NCI-H69 (cell line): Measurements from ENCODE around the gene ARHGDIA.

Experiments used
- DNase-seq: peaks from one replicate; lab custom pipeline; 2025; lab: John Stamatoyannopoulos, UW

Gene ARHGDIA

DNA sequence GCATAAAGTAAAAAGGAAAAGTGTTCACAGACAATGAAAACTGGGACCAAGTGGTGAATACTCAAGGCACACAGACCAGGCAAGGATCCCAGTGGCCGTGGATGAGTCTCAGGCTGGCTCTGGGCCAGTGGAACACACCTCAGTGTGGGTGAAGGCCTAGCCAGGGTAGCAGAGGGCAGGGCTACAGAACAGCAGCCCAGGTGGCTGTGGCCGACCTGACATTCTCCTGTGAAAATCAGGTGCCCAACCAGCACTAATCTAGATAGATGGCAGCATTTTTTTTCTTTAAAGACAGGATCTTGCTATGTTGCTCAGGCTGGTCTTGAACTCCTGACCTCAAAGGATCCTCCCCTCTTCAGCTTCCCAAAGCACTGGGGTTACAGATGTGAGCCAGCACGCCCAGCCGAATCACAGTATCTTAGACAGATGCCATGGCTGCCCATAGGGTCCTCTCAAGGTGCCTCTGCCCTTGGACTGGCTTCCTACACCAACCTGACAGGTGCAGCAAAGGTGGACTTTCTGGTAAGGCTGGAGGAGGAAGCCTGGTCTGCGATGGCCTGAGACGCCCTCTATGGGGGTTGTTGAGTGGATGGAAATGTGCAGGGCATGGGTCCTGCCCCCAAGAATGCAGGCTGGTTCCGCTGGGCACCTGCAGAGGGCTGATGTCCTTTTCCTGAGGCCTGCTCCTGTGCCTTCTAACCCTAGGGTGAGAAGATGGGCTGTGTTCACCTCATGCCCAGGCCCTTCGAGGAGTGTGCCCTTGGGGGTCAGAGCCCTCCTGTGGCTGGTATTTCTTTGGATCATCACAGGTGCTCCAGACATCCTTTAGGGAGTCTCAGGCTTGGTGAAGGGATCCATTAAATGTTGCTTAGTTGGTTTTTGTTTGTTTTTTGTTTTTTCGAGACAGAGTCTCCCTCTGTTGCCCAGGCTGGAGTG is 7.0 kb downstream of the ARHGDIA start:
- no peak for DNase-seq

DNA sequence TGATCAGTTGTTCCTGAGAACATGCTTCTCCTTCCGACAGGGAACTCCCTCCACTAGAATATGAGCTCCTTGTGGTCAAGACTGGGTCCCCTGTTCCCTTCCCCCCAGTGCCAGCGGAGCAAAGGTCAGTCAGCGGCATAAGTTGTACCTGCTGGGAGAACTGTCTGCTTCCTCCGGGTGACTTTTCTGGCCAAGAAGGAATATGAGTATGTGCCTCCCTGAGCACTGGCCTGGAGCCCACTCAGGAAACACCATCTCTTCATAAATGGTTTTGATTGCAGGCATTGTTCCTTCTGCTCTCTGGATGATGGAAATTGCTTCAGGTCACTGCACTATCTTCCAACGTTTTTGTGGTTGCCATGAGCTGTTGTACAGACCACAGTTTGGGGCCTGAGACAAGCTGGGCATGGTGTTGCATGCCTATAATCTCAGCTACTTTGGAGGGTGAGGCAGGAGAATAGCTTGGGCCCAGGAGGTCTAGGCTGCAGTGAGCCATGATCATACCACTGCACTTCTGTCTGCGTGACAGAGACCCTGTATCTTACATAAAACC is 7.9 kb downstream of the ARHGDIA start:
- DNase-seq: no peak

DNA sequence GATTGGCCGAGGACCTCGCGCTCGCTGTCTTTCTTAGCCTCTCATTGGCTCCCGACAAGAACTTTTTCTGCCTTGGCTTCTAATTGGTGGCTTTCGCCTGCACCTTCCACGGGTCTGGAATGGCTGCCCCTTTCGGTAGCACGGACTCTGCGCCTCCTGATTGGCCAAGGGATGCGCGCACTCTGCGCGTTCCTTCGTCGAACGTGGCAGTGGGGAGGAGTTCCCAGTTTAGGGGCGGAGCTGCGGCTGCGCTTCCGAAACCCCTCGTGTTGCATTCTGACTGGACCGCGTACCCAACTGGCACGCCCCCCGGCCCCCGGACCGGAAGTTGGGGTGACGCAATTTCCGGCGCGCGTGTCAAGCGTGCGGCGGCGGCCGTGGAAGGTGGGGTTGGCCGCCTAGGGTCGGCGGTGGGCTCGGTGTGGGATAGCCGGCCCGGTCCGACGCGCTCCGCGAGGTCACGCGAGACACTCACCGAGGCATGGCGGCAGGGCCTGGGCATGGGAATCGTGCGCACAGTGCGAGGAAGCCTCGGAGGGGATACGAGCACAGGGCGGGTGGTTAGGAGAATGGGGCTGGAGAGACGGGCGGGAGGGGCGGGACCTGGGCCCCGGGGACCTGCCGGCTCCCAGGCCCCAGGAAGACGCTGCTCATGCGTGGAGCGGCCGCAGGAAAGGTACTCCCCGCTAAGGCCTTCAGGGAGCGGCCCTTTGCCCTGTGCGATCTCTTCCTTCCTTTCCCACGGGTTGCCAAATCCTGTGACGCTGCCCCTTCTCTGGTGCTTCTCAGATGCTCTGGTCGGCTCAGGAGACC is 10.2 kb downstream of the ARHGDIA start:
- peak; percentile 100 for DNase-seq

DNA sequence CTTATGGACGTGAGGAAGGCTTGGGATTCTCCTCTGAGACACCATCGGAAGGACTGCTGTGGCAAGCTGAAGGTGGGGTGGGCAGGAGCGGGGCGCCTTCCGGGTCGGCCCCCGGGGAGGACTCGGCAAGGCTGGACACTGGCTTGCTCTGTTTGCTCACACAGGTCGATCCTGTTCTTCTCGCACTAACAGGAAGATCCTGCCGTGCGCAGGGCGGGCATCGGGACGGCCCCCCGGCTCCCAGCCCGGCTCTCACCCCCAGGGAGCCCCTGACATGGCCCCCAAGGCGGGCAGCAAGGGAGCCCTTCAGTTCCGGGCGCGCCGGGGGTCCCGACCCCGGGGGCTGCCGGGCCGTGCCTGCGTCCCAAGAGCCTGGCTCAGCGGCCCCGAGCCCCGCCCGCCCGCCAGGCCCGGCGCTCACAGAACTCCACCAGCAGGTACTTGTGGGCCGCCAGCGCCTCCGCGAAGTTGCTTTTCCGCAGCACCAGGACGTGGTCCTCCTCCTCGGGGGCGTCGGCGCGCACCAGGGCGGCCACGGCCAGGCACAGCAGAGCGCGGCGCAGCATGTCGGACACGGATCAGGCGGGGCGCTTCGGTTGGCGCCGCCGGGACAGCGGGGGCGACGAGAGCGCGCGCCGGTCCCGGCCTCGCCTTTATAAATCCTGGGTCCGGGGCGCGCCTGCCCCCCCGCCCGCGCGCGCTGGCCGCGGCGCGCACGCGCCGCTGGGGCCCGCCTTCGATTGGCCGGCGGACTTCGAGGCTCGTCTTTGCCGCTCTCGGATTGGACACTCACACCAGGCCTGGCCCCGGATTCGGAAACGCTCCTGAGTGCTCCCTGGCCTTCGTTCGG is 11.0 kb downstream of the ARHGDIA start, which contains the start of gene P4HB:
Gene P4HB (minus strand): TSS at position 630 of the 850 bp plus-strand sequence. CDS start 64 bp downstream, at position 566.
- DNase-seq: peak; percentile 63

DNA sequence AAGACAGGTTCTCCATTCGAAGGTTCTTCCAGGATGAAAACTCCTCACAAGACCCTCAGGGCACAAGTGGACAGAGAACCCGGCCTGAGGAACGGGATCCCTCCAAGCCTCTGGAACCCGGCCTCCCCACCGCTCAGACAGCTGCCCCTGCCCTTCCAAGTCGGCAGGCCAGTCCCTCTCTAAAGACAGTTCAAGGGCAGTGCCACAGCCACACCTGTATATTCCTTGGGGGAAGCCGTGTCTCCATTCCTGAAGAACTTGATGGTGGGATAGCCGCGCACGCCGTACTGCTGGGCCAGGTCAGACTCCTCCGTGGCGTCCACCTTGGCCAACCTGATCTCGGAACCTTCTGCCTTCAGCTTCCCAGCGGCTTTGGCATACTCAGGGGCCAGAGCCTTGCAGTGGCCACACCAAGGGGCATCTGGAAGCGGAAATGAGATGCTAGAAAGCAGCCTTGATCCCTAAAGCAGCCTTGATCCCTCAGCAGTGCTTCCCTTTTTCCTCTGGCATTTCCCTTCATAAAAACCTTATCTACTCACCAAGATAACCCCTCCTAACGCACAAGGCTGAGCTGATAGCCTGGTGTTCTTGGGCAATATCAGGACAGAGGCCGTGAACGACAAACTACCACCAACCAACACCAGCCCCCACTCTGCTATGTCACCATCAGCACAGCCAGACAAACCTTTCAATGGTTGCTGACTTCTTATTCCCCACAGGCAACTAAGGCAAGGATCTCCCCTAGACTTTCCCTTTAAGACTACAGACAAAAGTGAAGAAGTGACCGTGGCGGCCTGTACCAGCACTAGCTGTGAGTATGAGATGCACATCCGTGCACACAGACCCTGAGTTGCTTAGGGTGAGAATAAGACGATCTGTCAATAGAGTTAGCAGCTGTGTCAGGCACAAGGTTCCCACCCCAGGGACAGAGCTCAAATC is 11.9 kb downstream of the ARHGDIA start:
- peak; percentile 56 for DNase-seq

DNA sequence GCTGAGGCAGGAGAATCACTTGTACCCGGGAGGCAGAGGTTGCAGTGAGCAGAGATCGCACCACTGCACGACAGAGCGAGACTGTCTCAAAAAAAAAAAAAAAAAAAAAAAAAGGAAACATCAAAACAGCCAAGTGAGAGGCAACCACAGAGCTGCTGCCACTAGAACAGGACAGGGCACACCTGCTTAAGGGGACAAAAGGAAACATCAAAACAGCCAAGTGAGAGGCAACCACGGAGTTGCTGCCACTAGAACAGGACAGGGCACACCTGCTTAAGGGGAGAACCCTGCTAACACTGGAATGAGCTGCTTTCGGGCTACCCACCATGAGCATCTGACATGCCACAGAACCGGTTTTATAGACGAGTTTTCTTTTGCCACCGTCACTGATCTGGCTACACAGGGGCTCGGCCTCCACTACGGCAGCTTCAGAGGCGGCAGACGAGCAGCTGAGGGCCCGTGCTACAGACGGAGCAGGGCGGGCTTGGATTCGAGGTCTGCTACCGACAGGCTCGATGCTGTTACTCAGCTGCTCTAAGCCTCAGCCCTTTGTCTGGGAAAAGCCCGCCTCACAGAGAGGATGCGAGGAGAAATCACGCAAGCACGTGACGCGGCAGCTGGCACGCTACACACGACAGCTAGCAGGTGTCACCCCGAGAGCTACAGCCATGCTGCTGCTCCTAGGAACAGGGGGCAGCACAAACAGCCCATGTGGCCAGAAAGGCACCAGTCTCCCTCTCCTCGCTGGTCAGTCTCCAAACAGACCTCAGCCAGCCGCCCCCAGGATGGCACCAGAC is 12.8 kb downstream of the ARHGDIA start:
- DNase-seq: no peak

DNA sequence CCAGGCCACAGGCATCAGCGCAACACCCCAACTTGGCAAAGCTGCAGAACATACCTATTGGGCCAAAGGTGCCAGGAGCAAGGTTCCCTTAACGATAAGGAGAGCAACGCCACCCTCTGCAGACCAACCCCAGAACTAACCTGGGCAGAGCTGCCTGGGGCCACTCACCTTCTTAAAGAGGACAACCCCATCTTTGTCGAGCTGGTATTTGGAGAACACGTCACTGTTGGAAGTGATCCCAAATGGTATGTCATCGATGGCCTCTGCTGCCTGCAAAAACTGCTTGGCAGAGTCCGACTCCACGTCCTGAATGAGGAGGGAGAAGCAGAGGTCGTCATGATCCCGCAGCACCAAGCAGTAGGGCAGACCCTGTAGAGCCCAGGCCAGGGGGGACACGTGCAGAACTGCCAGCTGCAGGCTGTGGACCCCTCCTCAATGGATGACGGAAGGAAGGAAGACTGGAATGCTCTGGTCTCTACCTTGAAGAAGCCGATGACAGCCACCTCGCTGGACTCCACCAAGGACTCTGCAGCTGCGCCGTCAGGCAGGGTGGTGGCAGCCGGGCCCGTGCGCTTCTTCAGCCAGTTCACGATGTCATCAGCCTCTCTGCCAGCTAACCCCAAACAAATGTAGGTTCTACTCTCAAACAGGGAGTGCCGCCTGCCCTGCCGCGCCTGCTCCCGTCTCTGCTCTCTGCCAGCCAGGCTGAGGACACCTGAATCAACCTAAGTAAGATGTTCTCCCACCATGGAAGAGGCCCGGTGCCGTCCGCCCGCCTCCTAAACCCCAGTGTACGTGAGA is 16.0 kb downstream of the ARHGDIA start:
- no peak for DNase-seq

DNA sequence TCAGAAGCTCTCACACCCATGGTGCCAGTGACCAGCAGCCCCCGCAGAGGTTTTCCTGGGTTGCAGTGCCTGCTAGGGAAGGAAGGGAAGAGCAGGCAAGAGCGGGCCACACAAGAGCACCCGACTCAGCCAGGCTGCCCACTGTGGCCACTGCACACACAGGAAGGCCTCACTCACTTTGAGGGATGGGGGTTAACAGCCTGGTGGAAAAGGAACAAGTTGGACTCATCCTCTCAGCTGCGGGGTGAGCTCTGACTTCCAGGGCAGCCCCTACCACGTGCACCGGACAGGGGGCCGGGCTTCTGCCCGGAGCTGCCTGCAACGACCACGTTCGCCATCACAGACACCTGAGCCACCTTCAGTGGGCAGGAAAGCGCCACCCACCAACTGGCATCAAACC is 18.9 kb downstream of the ARHGDIA start:
- no peak for DNase-seq

DNA sequence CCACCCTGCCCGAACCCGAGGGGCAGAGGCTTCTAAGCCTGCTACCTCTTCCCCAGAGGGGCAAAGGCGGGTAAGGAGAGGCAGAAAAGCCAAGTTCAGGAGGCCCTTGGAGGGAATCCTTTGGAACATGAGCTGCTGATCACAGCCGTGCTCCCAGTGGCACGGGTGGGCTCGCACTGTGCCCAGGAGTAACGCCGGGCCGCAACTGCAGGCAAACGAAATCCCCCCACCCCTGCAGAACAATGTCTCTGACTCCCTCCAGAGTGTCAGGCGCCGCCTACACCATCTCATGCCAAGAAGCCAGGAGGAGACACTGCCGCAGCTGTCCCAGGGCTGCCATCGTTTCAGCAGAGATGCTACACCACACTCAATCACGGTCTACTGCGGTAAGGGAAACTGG is 19.7 kb downstream of the ARHGDIA start:
- DNase-seq: no peak

DNA sequence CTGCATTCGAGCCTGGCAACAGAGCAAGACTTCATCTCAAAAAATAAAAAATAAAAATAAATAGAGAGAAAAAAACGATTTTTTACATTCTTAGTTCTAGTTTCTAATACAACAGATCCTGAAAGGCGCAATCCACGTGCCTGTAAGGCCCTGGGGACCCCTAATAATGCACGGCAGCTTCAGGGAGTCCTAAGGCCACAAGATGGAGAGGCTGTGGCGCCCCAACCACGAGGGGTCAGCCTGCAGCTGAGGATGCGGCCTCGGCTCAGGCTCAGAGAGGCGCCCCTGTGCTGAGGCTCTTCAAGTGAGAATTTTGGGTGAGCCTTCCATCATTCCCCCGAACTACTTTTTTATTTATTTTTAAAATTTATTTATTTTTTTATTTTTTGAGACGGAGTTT is 21.7 kb downstream of the ARHGDIA start:
- DNase-seq: no peak

DNA sequence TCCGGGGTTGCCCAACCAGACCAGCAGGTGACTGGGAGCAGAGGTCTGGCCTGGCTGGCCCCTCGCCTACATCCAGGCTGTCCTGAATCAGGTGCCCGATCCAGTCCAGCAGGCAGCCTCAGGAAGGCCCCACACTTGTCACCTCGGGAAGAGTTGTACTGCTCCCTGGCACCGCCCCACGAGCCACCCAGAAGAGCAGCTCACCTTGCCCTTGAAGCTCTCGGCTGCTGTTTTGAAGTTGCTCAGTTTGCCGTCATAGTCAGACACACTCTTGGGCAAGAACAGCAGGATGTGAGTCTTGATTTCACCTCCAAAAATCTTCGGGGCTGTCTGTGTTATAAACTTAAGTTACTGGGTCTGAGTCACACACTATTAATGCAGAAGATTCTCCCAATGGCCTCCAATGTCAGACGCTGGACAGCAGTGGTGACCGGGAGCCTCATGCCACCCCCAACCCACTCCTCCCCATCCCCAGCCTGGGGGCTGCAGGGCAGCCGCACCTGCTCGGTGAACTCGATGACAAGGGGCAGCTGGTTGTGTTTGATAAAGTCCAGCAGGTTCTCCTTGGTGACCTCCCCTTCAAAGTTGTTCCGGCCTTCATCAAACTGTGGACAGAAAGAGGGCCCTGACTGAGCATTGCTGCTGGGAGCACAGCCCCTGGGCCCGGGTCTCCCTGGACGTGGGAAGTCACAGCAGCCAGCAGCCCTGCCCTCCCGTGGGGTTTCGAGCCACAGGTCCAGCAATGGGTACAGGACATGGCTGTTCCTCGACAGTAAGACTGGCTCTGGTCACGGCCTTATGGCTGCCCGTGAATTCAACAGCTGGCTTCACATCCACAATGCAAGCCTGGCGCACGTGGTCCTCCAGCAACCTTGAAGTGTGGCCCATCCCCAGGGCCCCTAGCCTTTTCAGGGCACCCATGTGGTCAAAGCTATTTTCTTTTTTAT is 24.1 kb downstream of the ARHGDIA start:
- no peak for DNase-seq

DNA sequence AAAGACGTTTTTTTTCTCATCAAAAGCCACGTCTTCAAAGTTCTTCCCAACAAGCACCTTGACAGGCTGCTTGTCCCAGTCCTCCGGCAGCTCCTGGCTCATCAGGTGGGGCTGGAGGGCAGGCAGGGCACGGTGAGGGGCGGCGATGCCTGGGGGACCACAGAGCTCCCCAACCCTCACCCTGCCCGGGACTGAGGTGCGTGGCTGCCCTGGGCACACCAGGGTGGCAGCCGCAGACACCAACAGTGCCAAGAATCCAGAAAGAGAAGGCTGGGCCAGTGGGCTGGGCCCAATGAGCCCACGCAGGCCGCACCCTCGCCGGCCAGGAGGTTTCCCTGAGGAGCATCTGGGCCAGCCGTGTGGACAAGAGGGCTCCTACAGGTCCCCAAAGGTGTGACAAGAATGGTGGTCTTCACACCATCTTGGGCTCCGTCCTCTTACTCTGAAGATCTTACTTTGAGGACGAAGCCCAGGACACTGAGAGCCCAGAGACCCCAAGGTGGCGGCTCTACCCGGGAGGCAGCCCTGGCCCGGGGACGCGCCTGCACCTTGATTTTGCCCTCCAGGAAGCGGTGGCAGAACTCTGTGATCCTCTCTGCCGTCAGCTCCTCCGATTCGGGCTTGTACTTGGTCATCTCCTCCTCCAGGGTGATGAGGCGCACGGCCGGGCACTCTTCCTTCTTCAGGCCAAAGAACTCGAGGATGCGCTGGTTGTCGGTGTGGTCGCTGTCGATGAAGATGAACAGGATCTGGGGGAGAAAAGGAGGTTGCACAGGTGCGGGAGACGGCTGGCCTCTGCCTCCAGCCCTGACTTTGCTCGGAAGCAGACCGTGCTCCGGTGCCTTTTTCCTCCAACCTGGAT is 25.0 kb downstream of the ARHGDIA start:
- DNase-seq: no peak

DNA sequence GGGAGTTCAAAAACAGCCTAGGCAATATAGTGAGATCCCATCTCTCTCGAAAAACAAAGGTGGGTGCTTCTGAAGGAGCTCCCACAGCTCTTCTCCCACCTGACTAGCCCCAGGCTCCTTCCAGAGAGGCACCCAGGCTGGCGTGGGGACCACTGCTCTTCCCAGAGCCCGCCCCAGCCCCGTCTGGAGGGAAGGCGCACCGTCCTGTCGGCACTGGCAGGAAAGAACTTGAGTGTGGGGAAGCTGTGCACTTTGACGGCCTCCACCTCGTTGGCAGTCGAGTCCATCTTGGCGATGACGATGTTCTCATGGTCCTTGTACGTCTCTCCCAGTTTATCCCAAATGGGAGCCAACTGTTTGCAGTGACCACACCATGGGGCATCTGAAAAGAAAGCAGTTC is 25.8 kb downstream of the ARHGDIA start:
- no peak for DNase-seq

DNA sequence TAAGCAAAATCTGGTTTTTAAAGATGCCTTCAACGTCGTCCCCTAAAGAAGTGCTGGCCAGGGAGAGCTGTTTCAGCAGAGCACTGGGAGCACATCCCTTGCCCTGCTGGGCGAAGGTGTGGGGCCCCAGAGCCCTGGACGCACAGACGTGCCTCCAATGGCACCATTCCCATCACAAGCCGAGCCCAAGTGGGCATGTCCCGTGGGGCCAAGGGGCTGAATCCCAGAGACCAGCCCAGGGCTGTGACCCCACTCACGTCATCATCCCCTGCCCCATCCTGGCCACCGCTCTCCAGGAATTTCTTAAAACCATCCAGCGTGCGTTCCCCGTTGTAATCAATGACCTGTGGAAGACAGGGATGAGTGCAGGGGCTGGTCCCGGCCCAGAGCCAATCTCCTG is 26.2 kb downstream of the ARHGDIA start:
- no peak for DNase-seq

DNA sequence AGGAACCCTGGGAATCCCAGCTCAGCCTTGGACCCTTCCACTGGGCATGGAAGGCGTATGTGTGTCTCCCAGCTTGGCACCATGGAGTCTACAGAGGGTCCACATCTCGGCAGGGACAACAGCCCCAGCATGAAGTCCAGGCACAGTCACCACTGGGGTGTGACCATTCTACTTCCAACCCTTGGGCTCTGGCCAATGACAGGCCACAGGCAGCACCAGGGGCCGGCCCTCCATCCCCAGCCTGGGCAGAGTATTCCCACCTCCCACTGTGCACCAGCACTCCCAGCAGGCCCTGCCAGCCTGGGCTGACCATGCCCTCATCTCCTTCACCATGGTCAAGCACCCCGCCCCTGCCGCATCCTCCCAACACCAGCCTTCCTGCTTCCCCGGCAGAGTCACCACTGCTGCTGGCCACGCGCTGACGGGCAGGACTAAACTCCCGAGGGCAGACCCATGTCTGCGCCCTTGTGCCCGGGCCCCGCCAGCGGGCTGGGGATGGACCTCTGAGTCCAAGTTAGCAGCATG is 26.7 kb downstream of the ARHGDIA start:
- no peak for DNase-seq

DNA sequence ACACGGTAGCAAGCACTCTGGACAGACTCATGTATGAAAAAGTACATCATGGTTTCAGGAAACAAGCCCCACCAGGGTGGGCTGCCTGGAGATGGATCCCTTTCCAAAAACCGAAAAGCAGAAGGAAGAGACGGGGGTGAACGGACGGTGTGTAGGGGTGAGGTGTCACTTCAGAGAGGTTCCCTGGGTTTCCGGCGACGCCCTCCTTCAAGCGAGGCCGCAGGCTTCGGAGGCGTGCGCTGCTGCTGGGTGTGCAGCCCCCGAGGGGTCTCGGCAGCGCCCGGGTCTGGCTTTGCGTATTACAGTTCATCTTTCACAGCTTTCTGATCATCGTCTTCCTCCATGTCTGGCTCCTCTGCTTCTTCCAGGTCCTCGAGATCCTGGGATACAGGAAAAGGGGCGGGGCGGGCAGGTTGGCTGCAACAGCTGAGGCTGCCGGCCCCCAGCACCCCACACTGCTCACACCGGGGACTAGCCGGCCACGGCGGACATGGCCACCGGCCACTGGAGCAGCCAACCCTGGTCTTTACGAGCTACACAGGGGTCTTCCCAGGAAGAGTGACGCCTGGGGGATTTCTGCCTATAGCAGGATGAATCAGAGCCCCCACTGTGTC is 27.3 kb downstream of the ARHGDIA start:
- DNase-seq: no peak
